Stimulated activated CD4-positive, alpha-beta T cell treated with anti-CD3 and anti-CD28 coated beads, Interleukin-4, amount 100 ng/mL, for 48 hours (primary cell): ENCODE results near the gene KLHL42.
"Not testable (repeated sequence)": the region's sequence is repeated elsewhere in the genome, so short reads cannot be mapped to it uniquely, and the experiment has no call there.

Experiments
- DNase-seq, 2 donors: peaks; one replicate each; pipeline ENCODE4 v3.0.0-alpha.2; 2020; ENCODE audit warnings: low read depth in 2 of 2

KLHL42 gene

DNA sequence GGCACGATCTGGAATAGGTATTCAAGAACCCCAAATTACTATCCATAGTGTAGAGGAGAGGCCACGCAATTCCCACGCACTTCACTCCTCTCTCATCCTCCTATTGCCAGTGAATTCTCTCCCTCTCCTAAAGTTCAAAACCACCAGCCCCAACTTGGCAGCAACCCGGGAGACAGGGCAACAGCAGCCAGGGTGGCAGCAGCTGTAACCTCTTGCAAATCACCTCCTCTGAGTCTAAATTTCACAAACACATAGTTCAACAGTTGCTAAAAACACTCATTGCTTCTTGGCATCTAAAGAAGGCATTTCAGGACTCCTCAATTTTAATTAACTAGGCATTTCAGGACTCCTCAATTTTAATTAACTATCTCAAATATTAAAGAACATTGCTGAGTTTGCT, 37.7 kb downstream of the KLHL42 start:
- no peak for DNase-seq

DNA sequence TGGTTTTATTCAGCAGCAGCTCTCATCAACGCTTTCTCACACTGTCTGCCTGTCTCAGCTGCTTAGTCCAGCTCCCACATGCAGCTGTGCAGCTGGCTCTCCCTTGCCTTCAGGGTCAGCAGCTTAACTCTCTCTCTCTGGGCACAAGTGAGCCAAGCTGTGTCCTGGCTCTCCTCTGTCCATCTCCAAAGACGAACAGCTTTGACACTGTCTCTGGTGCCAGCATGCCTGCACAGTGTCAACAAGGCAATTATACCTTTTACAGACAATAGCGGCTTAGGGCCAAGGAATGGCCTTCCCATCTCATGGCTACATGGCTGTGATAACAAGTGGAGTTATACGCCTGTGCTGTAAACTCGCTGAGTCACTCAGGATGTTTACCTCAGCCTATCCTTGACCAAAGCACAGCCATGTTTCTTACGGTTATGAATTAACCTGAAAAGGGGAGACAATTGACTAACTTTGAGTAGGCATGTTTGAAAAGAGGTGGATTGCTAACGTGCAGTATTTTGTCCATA, 38.4 kb downstream of the KLHL42 start:
- DNase-seq, result no peak

DNA sequence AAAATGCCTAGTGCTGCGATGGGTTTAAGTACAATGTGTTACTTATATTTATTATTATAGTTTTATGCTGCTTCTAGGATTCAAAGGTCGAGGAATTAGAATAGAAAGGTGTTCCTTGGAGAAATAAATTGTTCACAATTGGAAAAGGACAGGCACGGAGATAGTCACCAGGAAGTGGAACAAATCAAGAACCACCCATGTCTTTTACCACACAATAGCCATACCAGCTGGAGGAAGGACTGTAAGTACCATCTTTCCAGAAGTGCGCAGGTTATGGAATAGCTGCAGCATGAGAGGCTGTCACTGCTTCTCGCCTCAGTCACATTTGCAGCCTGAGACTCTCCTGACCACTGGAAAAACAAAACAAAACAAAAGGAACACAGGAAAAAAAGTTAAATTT, 40.5 kb downstream of the KLHL42 start:
- DNase-seq, result no peak

DNA sequence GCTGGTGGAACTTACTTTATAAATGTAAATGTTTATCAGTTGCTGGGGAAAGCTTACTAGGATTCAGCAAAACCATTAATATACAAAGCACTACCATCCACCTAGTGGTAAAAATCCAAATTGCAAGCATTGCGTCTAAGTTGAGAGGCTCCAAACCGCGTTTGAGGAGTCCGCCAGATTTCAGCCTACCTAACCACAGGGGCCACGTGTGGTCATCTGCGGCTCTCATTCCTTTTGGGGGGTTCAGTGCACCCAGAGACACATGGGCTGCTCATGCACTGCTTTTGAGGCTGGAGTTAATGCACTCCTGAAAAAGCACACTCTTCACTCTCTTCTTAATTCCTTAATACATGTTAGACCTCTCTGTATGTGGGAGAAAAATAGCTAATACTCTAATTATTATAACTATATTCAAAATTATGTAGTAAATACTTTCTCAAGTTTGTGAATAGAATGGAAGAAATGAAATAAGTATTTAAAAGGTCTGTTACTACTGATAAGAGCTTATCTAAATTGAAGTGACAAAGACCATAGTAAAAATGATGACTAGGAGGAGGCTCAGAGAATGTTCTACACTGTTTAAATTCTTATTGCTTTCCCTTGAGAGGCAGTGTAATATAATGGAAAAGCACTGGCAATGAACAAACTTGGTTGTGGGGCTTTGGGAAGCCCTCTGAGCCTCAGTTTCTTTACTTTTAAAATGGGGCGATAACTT, 41.4 kb downstream of the KLHL42 start:
- DNase-seq, result no peak

DNA sequence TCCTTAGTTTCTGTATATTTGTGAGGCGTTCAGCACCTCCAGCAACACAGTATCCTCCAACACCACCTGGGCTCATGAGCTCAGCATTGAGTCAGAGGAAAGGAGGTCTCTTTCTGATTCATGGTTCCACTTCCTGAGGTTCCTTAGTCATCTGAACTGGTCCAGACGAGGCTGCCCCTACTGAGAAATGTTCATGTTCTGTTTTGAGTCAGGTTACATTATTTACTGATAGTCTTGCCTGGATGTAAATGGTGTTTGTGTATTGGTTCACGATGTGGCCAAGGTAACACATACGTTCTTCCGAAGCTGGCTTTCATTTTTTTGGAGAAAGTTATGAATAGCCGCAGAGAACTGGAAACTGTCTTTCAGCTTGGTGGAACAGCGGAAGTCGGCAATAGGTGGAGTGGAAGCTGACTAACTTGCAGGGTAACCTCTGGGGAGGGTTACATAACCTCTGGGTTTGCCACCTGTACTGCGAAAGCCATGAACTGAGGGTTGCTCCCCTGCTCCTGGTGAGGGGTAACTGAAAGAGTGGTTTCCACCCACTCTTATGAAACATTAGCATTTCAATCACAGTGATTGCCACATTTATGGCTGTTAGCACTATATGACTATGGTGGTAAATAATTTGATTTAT, 42.2 kb downstream of the KLHL42 start:
- peak; percentile 40 to 54 for DNase-seq

DNA sequence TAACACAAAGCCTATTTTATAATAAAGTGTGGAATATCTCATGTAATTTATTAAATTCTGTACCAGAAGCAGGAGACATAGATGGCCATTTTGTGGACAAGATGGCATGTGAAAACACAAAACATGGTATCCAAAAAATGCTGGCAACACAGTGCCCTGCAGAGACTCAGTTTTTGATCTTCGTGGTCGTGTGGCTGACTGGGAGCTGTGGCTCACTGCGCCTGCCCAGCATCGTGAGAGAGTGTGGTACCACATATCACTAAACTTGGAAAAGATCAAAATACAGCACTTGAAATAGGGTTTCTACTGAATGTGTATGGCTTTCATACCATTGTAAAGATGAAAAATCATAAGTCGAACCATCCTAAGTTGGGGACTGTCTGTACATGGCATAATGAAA, 43.0 kb downstream of the KLHL42 start:
- no peak for DNase-seq

DNA sequence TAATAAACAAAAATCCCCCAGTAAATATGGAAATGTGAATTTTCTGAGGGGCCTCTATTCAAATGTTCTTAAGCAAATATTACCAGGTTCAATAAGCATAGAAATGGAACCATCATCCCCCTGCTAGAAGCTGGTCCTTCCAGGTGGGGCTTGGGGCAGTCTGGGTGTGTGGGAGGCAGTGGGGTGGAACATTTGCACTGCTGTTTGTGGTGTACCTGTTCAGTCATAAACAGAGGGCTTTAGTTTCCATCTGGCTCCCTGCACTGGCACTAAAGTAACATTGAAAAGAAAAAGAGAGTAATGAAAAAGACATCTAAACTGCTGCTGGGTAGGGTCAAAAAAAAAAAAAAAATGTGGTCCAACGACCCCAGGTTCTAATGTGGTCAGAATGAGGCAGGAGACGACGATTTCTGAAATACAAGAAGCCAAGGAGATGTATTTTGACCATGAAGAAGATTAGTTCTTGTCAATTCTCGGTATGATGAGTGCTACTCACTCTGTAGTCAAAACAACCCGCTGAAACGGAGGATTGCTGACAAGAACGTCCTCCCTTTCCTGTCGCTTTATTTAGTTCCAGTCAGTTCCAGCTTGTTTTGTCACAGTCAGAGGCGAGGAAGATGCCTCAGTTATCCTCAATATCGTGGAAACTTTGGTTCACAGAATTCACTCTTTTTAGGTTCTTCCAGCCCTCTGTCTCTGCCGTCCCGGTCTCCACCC, 44.3 kb downstream of the KLHL42 start:
- no peak for DNase-seq

DNA sequence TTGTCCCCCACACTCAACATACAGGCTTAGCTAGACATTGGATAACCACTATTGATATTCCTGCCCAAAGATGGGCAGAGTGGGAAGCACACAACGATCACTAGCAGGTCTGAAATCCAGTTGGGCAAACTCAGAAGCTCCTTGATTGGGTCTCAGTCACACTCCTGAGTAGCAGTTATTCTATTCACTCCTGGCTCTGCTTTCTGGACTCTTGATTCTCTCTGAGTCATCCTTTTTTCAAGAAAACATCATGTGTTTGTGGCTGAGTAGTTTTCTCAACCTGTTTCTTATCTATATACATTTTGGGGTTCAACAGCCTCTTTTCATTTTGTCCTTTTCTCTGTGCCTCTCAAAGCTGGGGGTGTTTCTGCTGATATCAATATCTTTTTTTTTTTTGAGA, 46.0 kb downstream of the KLHL42 start:
- DNase-seq, result no peak

DNA sequence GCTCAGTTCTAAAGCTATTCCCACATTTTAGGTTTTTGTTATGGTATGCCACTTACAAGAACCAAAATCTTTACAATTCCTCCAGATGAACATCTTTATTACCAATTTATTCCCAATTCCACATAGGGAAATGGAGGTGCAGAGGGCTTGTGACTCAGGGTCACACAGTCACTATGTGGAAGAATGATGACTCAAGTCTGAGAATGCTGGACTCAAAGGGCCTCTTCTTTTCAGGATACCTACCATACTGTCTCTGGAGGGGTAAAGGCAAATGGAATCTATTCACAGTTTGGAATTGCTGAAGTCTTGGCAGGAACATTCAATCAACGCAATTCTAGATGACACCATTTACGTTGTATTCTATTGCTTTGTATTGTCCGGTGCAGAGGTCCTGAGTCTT, 48.2 kb downstream of the KLHL42 start:
- DNase-seq, result no peak

DNA sequence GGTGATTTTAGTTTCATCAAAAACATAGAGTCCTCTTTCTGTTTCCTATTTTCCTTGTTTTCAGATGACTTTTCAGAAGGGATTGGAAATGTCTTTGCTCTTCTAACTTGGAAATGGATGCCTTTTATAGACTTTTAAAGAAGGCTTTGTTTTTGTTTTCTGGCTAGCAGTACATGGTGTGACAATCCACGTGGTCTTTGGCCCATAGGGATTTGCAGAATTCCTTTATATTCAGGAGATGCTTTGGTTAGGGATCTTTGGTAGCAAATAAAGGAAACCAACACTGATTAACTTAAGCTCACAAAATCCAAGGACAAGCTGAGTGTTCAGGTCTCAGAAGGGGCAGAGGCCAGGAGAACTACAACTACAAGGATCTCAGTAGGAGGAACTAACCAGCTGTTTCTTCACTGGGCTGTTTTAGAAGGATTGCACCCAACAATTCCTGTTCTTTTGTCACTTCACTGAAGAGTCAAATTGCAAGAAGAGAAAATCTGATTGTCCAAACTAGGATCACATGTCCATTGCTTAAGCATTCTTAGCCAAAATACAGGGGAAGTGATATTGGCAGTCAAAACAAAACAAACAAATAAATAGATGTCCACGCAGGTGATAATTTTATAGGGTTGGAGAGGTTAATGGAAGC, 58.6 kb downstream of the KLHL42 start:
- DNase-seq, result no peak

DNA sequence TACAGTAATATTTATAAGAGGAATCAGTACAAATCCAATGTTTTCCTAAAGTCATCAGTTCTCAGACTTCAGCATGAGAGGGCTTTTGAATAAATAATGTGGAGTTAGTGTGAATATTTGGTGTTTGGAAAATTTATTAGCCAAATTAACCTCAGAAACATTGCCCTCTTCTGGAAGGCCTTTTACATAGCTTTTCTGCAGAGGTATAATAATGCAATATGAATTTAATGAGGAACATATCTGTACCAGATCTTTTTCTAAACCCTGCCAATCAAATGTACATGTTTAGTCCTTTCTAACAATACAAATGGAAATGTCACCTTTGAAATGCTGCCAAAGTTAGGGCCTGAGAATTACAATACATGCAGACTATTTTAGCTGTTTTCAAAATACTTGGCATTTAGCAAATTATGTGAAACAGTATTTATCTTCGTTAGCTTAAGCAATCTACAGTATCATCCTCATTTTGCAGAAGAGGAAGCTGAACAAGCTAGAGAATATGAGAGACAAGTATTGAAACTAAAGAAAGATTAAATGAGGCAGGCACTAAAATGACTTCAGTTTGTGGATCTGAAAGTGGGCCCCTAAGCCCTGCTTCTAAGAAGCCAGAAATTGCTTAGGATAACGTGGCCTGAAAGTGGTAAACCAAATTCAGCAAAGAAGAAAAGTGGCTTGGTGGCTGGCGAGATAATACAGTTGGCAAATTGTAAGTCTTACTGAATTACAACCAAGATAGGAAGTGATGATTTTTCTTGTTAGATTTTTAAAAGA, 60.4 kb downstream of the KLHL42 start:
- no peak for DNase-seq

DNA sequence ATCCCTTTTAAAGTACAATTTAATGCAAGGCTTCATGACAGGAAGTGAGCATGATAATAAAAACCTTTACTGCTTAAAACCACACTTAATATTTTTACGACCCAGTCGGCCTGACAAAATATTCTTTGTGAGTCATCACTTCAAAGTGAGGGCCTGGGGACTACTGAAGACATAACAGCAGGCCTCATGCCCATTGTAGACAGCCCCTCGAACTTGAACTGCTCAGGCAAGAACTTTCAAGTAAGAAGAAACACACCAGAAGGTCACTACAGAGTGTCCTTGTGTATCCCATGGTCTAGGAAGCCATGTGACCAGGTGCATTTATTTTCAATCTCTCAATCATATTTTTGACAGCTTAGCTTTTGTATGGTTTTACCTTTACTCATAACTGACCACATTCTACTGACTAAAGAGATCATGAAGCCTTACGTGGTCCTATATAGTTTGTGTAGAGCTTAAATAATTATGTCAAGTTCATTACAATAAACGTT, 61.4 kb downstream of the KLHL42 start:
- no peak for DNase-seq

DNA sequence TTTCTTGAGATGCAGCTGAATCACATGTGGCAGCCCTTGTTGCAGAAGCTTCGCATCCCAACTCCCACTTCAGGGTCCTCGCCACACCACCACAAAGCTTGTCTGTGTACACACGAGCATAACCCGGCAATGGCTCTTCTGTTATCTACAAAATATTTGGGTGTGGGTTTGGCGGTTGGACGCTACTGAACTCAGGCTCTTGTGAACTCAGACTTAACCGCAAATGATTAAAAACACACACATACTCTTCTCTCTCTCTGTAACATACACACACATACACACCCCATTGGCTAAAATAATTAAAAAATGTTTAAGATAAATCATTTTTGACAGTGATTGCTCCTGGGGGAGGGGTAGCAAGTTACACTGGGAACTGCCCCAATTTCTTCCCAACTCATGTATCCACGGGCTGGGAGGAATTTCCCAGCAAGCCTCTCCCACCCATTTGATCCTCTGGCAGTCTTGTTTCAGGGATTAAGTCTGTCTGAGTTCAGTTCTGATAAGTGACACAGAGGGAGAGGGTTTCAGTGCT, 63.7 kb downstream of the KLHL42 start:
- no peak for DNase-seq

DNA sequence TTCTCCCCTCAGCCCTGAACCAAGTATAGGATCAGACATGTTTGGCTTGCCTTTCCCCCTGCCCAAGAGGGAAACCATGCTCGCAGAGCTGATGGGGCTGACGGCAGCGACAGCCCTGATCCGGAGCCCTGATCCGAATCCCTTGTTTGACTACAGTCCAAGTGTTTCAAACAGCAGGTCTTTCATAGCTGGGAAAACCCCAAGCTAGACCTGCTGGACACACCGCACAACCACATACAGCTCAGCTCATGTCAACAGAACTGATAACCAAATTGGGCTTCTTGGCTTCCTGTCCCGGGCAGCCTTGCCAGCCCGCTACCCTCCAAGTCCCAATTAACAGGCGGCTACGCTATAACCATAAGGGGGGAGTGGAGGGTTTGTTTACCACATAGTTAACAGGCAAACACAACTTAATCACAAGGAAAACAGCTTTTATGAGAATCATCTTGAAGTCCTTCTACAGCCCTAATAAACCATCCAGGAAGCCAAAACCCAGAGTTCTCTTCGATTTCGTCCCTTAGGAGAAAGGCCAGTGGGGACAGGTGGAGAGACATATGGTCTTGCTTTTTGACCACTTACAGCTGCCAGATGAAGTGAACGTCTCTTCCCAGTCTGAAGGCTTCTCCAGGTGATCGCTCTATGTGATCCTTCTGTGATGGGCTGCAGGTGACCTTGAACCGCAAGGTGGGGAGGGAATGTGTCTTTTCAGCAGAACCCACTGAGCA, 64.5 kb downstream of the KLHL42 start:
- DNase-seq, result no peak

DNA sequence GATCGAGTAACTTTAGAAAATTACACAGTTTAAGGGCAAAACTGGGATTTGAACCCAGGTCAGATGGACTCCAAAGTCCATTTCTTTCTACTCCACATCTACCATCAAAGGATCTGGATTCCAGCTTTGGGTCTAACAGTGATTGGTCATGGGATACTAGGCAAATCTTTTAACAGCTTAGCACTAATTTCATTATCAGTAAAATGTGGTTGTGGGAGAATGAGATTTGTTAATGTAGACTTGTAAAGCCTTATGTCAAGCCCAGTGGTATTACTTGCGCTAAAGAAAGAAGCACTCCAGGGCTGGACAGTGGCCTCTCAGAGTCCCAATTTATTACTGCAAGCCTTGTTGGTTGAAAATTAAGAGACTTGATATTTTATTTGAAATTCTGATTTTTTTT, 65.2 kb downstream of the KLHL42 start:
- DNase-seq, result no peak

DNA sequence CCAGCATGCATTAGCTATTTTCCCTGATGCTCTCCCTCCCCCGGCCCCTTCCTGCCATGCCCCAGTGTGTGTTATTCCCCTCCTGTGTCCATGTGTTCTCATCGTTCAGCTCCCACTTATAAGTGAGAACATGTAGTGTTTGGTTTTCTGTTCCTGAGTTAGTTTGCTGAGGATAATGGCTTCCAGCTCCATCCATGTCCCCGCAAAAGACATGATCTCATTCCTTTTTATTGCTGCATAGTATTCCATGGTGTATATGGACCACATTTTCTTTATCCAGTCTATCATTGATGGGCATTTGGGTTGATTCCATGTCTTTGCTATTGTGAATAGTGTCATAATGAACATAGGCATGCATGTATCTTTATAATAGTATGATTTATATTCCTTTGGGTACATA, 65.7 kb downstream of the KLHL42 start:
- not testable (repeated sequence) for DNase-seq

DNA sequence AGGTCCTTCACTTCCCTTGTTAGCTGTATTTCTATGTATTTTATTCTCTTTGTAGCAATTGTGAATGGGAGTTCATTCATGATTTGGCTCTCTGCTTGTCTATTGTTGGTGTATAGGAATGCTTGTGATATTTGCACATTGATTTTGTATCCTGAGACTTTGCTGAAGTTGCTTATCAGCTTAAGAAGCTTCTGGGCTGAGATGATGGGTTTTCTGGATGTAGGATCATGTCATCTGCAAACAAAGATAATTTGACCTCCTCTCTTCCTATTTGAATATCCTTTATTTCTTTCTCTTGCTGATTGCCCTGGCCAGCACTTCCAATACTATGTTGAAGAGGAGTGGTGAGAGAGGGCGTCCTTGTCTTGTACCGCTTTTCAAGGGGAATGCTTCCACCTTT, 67.3 kb downstream of the KLHL42 start:
- not testable (repeated sequence) for DNase-seq

DNA sequence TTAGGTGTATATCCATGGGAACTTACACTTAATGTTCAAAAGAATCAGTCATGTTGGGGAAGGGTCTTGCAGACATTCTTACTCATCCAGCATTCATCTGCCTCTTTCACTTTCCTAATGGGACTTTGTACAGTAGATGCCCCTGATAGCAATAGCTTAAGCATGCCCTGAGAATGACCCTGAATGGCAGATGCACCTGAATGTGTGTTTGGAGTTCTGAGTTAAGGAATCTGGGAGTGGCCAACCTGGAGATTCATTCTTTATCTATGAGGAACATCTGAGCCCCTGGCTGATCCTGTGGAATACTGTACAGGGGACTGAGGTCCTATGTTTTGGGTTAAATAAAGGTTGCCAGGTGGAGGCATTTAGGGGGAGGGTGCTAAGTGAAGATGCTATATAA, 71.3 kb downstream of the KLHL42 start:
- no peak for DNase-seq

DNA sequence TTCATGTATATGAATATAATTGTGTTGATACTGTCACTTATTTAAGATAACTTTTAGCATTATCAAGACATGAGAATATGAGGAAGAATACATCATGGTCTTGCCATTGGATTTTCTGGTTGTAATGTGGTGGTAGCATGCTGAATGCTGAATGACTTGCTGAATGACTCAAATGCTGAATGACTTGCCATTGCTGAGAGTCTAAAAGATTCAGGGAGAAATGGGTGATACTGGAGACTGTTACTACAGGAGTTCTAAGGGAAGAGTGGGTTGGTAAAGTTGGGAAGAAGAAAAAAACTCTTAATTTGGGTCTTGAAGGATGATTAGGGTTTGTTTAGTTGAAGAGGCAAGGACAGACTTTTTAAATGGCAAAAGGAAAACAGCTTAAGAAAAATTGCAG, 72.1 kb downstream of the KLHL42 start:
- no peak for DNase-seq
